A673 (cell line): ENCODE results near the gene AEN. TPM values are rescaled to one million over a fixed set of nuclear protein-coding genes. Genes with fewer than 3 reads are reported as not detected.

Experiments
- BruUV-seq: library from RNA; stranded (reverse); fragments of 400-500 nt; replicated peaks from 2 replicates; lab custom pipeline; 2021; lab: Mats Ljungman, UMichigan
- CTCF ChIA-PET: fragments of 300-600 bp; sonication (Branson Sonifier 250); formaldehyde crosslinking; loops from one replicate; lab custom pipeline; 2022; ENCODE audit warnings: antibody characterized with exemption; lab: Charles Lee
- POLR2A ChIA-PET: fragments of 300-600 bp; sonication (Branson Sonifier 250); formaldehyde crosslinking; loops from one replicate; lab custom pipeline; 2022; ENCODE audit warnings: antibody characterized with exemption; ENCODE audit not compliant: low non-redundant PET; lab: Charles Lee
- DNase-seq: peaks from one replicate; pipeline ENCODE4 v3.0.0-alpha.2; 2015; ENCODE audit warnings: low spot score
- H3K27ac ChIP-seq: fragments of 200-600 bp; sonication (generic); 2 replicates; pipeline ENCODE4 v1.5.1; 2016; ENCODE audit warnings: mixed run types, low read depth, mild to moderate bottlenecking, mixed read lengths, antibody characterized with exemption, low read length; ENCODE audit not compliant: poor library complexity, severe bottlenecking
- H3K27me3 ChIP-seq: fragments of 200-600 bp; sonication (generic); replicated peaks from 2 replicates; pipeline ENCODE4 v1.6.1; 2017; ENCODE audit warnings: mixed run types, low read depth, mild to moderate bottlenecking, mixed read lengths, antibody characterized with exemption, low read length; ENCODE audit not compliant: insufficient read depth, poor library complexity
- H3K36me3 ChIP-seq: fragments of 200-600 bp; sonication (generic); 2 replicates; pipeline ENCODE4 v1.6.1; 2016; ENCODE audit warnings: mixed run types, mild to moderate bottlenecking, mixed read lengths, antibody characterized with exemption, low read length; ENCODE audit not compliant: insufficient read depth, poor library complexity, severe bottlenecking
- H3K4me1 ChIP-seq: fragments of 200-600 bp; sonication (generic); 2 replicates; pipeline ENCODE4 v1.6.1; 2017; ENCODE audit warnings: mixed run types, mild to moderate bottlenecking, mixed read lengths, antibody characterized with exemption, low read length; ENCODE audit not compliant: insufficient read depth, poor library complexity, severe bottlenecking
- H3K4me3 ChIP-seq: fragments of 200-600 bp; sonication (generic); 2 replicates; pipeline ENCODE4 v1.5.1; 2016; ENCODE audit warnings: low read depth, mixed run types, mild to moderate bottlenecking, mixed read lengths, low read length; ENCODE audit not compliant: poor library complexity, severe bottlenecking
- H3K9me3 ChIP-seq: fragments of 200-600 bp; sonication (generic); 2 replicates; pipeline ENCODE4 v1.6.1; 2016; ENCODE audit warnings: mixed run types, low read depth, mild to moderate bottlenecking, mixed read lengths, antibody characterized with exemption, low read length; ENCODE audit not compliant: poor library complexity, severe bottlenecking
- CTCF ChIP-seq: fragments of 300-800, 200-600 bp; sonication (generic); conservative IDR thresholded peaks from 2 replicates; pipeline ENCODE4 v1.5.1; 2017; ENCODE audit warnings: low read depth, mild to moderate bottlenecking, antibody characterized with exemption, low read length, moderate library complexity, mixed read lengths
- EZH2 ChIP-seq: fragments of 200-600 bp; sonication (generic); IDR thresholded peaks from 2 replicates; pipeline ENCODE4 v1.6.1; 2017; ENCODE audit warnings: borderline replicate concordance, low read depth, mild to moderate bottlenecking, mixed read lengths, antibody characterized with exemption, low read length; ENCODE audit not compliant: poor library complexity, severe bottlenecking
- intact Hi-C: fragments of 100-400 bp; cut with micrococcal nuclease; formaldehyde crosslinking; loops from one replicate; pipeline ENCODE4 v1.10.0; 2022; ENCODE audit not compliant: unreplicated experiment
- total RNA-seq: library from RNA; stranded (reverse); gene quantifications from 2 replicates; pipeline ENCODE4 v1.2.3, GENCODE V29; 2021

Gene AEN
- total RNA-seq, 1 experiment from 2014 or later: 52.4 TPM

- CTCF ChIA-PET: no interaction called here
- Histone ChIP-seq H3K4me1 (no peaks in the 10 kb centered on the region), H3K4me3 (no peak overlapping the region), H3K36me3 (no peaks in the 10 kb centered on the region), H3K27me3 (no peaks in the 10 kb centered on the region), H3K9me3 (no peaks in the 10 kb centered on the region), H3K27ac (no peak overlapping the region)
- no TSS peak for BruUV-seq
- TF ChIP-seq EZH2: no peak
- TF ChIP-seq CTCF: no peak
- POLR2A ChIA-PET: interaction anchor here (0.6 kb wide), 1 partner anchor 92 kb away, joined by 12 read pairs; no protein-coding TSS in a partner anchor
- intact Hi-C loops: loop anchor here (10.0 kb wide), 1 partner anchor 184 kb away; no protein-coding TSS in a partner anchor
- DNase-seq: no peak
Measured at GRCh38 chr15:88651136-88651732, 30.1 kb downstream of the AEN start.

DNA sequence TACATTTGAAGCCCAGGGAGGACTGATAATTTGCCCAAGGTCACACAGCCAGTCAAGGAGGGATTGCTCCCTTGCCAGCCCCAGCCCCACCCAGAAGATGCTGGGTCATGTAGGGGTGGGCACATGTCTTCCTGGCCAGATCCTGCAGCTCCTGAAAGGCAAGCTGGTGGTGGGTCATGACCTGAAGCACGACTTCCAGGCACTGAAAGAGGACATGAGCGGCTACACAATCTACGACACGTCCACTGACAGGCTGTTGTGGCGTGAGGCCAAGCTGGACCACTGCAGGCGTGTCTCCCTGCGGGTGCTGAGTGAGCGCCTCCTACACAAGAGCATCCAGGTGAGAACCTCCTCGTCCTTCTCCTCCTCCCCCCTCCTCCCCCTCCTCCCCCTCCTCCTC lies 30.8 kb downstream of the AEN start:
- POLR2A ChIA-PET: no interaction called here

DNA sequence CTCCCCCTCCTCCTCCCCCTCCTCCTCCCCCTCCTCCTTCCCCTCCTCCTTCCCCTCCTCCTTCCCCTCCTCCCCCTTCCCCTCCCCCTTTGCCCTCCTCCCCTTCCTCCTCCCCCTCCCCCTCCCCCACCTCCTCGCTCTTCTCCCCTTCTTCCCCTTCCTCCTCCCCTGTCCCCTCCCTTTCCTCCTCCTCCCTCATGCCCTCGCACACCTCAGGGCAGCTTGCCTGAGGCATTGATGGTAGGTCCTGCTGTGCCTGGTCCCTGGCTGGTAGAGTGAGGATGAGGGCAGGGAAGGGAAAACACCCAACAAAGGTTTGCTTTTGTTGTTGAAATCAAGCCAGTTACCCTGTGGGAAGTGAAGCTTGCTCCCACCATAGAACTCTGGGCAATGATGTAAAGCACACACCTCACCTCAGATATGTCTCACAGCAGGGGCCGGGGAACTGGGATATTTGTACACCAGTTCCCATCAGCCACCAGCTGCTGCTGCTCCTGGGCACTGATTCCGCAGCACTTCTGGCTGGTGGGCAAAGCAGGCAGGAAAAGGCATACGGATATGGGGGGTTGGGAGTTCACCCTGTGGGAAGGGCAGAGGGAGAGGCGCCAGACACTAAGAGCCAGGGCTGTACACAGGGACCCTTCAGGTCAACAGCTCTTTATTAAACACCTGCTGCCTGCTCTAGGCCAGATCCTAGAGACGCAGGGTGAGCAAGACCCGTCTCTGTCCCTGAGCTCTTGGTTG lies 31.5 kb downstream of the AEN start:
- Histone ChIP-seq H3K9me3 (no peaks in the 10 kb centered on the region), H3K36me3 (no peaks in the 10 kb centered on the region), H3K4me1 (no peaks in the 10 kb centered on the region), H3K27ac (no peak overlapping the region), H3K4me3 (no peak overlapping the region), H3K27me3 (no peaks in the 10 kb centered on the region)
- no TSS peak for BruUV-seq
- DNase-seq: no peak
- TF ChIP-seq EZH2 (no peak), CTCF (no peak)
- ChIA-PET POLR2A (no interaction called here), CTCF (no interaction called here)
- intact Hi-C loops: loop anchor here (10.0 kb wide), 1 partner anchor 182 kb away; no protein-coding TSS in a partner anchor

More for the DNA sequence above, 30.8 kb downstream of the AEN start:
- H3K4me3 ChIP-seq: no peak overlapping the region
- intact Hi-C loops: loop anchor here (10.0 kb wide), 1 partner anchor 183 kb away; no protein-coding TSS in a partner anchor
- no peaks in the 10 kb centered on the region for H3K9me3 ChIP-seq
- no peaks in the 10 kb centered on the region for H3K4me1 ChIP-seq
- H3K36me3 ChIP-seq: no peaks in the 10 kb centered on the region
- H3K27me3 ChIP-seq: no peaks in the 10 kb centered on the region
- TF ChIP-seq CTCF: no peak
- TF ChIP-seq EZH2: no peak
- CTCF ChIA-PET: no interaction called here
- BruUV-seq: no TSS peak
- DNase-seq: no peak
- H3K27ac ChIP-seq: no peak overlapping the region
